Measurements from ENCODE around the gene SLC12A5.
A peak's percentile ranks its signal among the peaks of the same experiment; 100 is the strongest.

SLC12A5 gene

DNA sequence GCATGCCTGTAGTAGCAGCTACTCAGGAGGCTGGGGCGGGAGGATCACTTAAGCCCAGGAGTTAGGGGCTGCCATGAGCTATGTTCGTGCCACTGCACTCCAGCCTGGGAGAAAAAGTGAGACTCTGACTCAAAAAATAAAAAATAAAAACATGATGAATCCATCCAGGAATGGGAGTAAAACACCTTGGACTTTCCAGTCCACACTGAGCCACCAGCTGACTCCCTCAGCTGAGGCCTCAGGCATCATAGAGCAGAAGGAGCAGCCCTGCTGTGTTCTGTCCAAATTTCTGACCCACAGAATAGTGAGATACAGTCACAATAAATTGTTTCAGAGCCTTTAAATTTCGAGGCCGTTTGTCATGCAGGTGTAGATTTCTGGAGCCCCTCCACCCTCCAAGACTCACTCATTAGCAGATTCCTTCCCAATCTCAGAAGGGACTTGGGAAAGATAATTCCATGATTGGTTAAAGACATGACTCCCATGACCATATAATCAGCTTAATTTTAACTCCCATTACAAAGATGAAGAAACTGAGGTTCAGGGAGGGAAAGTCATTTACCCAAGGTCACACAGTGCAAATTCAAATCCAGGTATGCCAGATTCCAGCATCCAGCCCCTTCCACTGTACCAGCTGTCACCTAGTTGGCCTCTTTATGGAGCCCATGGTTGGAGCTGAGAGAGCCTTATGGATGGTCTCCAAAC is 29.3 kb upstream of the SLC12A5 start:
- Mint-ChIP-seq H3K4me1 (ENCODE audit: low read depth) (peaks cover 50% of the 10 kb centered on the region), H3K9me3 (no peaks in the 10 kb centered on the region), H3K36me3 (ENCODE audit: low read depth) (no peaks in the 10 kb centered on the region), H3K27me3 (ENCODE audit: low read depth) (peaks cover 20% of the 10 kb centered on the region), H3K27ac (no peak overlapping the region), H3K4me3 (peak overlapping the region; percentile 6)
- DNase-seq (ENCODE audit: low spot score), result no peak

DNA sequence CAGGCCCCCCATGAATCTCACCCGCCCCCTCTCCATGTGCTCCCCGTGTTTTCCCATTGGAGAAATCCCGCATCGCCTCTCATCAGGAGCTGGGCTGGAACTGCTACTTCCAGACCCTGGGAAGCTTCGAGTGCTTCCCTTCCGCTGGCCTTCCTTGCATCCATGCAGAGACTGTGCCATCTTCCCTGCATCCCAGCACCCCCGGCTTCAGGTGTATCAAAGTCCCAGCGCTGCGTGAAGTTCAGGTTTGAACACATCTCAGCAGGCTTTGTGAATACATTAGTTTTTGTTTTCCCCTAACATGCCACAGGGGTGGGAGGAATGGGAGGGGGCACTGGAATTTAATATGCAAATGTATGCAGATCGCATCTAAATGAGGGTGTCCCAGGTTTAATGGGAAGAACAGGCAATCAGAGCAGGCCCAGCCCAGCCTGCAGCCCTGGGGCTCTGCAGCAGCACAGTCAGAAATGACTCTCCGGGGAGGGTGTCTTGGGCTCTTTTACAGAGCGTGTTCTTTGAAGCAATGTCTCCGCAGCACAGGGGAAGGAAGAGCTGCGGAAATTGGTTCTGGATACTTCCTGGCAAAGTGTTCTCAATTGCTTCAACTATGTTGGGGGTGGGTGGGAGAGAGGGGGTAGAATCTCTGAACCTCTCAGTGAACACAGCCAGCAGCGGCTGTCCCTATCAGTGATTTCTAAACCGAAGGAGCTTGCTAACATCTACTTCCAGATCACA is 28.6 kb upstream of the SLC12A5 start:
- Mint-ChIP-seq H3K36me3 (ENCODE audit: low read depth) (no peaks in the 10 kb centered on the region), H3K4me1 (ENCODE audit: low read depth) (peaks cover 52% of the 10 kb centered on the region), H3K9me3 (no peaks in the 10 kb centered on the region), H3K27ac (peak overlapping the region; percentile 27), H3K27me3 (ENCODE audit: low read depth) (peaks cover 16% of the 10 kb centered on the region), H3K4me3 (peak overlapping the region; percentile 8)
- DNase-seq (ENCODE audit: low spot score), result no peak

DNA sequence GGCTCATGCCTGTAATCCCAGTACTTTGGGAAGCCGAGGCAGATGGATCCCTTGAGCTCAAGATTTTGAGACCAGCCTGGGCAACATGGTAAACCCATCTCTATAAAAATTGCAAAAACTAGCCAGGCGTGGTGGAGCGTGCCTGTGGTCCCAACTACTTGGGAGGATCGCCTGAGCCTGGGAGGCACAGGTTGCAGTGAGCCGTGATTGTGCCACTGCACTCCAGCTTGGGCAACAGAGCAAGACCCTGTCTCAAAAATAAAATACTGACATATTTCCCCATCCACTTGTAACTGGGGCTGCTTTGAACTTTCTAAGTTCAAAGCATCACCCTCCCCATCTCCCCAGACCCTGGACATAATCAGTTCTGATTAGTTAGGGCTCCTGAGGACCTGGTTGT is 27.5 kb upstream of the SLC12A5 start:
- H3K4me1 Mint-ChIP-seq (ENCODE audit: low read depth), result peaks cover 58% of the 10 kb centered on the region

DNA sequence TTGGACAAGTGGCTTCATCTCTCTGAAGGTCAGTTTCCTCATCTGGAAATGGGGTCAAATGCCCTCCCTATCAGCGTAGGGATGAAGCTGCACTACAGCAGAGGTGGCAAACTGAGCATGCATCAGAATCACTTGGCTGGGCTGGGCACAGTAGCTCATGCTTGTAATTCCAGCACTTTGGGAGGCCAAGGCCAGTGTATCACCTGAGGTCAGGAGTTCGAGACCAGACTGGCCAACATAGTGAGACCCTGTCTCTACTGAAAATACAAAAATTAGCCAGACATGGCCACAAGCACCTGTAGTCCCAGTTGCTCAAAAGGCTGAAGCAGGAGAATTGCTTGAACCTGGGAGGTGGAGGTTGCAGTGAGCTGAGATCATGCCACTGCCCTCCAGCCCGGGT is 27.0 kb upstream of the SLC12A5 start:
- Mint-ChIP-seq H3K4me1 (ENCODE audit: low read depth) (peaks cover 56% of the 10 kb centered on the region), H3K9me3 (no peaks in the 10 kb centered on the region), H3K36me3 (ENCODE audit: low read depth) (no peaks in the 10 kb centered on the region), H3K27me3 (ENCODE audit: low read depth) (peaks cover 17% of the 10 kb centered on the region), H3K27ac (no peak overlapping the region), H3K4me3 (no peak overlapping the region)
- DNase-seq (ENCODE audit: low spot score), result no peak

More for the DNA sequence above, 27.5 kb upstream of the SLC12A5 start:
- DNase-seq (ENCODE audit: low spot score), result no peak
- peaks cover 16% of the 10 kb centered on the region for H3K27me3 Mint-ChIP-seq (ENCODE audit: low read depth)
- no peaks in the 10 kb centered on the region for H3K9me3 Mint-ChIP-seq
- H3K36me3 Mint-ChIP-seq (ENCODE audit: low read depth), result no peaks in the 10 kb centered on the region
- H3K27ac Mint-ChIP-seq, result no peak overlapping the region
- H3K4me3 Mint-ChIP-seq, result no peak overlapping the region

DNA sequence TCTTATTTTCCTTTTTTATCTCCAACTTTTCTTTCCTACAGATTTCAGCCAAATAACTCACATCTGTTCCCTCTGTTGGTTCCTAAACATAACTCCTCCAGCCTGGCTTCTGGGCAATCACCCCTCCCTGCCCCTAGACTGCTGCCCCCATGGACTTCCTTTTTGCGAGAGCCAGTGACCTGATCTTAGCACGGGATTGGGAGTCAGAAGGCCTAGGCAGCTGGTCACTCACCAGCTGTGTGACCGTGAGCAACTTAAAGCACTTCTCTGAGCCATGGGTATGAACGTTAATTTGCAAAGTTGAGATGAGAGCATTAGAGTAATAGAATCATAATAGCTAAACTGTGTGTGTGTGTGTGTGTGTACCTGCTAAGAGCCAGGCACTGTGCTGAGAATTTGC is 24.8 kb upstream of the SLC12A5 start:
- H3K36me3 Mint-ChIP-seq (ENCODE audit: low read depth), result no peaks in the 10 kb centered on the region
- peaks cover 52% of the 10 kb centered on the region for H3K4me1 Mint-ChIP-seq (ENCODE audit: low read depth)
- H3K4me3 Mint-ChIP-seq, result peak overlapping the region; percentile 83
- no peaks in the 10 kb centered on the region for H3K9me3 Mint-ChIP-seq
- H3K27me3 Mint-ChIP-seq (ENCODE audit: low read depth), result peaks cover 30% of the 10 kb centered on the region
- no peak overlapping the region for H3K27ac Mint-ChIP-seq
- no peak for DNase-seq (ENCODE audit: low spot score)

DNA sequence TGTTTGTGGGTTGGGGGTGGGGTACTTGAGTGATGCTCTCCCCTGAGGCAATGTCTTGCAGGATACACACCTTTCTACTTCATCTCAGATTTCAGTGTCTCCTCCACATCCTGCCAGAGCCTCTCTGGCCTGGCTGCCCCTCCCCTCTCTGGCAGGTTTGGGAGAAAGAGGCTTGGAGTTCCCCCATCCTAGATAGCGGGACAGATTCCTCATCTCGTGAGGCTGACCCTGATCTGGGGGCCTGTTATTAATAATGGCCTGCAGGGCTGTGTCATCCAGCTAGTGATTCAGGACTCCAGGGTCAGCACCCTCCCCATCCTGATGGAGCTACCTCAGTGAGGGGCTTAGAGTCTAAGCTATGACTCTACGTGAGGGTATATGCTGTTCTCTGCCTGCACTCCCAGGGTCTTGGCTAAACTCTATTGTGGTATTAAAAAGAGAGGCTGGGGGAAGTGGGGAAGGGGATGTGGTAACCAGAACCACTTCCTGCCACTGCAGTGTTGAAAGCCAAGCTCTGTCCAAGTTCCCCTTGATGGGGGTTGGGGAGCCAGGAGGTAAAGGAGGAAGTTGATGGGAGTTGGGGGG is 24.0 kb upstream of the SLC12A5 start:
- Mint-ChIP-seq H3K27ac (peak overlapping the region; percentile 26), H3K4me3 (peak overlapping the region; percentile 83)

DNA sequence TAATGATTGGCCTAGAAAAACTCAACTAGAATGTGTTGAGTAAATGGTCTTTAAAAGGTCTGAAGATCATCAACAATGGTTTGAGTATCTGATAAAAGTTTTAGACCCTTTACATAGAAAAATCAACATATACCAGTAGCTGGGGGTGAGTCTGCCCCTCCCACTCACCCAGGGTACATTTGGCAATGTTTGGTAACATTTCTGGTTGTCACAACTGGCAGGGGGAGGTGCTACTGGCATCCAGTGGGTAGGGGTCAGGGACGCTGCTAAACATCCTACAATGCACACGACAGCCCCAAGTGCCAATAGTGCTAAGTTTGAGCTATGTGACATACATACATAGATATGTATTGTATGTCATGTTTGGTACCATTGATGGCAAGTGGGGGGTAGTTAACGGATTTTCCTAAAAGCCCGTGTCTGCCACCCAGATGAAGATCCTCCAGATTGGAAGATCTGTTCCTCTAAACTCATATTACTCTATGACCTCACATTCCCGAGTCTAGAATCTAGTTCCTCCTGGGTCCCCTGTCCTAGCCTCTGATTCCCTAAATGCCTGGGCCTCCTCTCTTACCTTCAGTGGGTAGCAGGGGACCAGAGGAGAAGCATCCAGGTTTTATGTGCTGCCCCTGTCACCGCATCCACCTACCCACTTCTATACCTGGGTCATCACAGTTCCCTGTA is 22.9 kb upstream of the SLC12A5 start:
- Mint-ChIP-seq H3K36me3 (ENCODE audit: low read depth) (no peaks in the 10 kb centered on the region), H3K4me1 (ENCODE audit: low read depth) (peaks cover 53% of the 10 kb centered on the region), H3K27me3 (ENCODE audit: low read depth) (peaks cover 44% of the 10 kb centered on the region), H3K27ac (no peak overlapping the region), H3K9me3 (no peaks in the 10 kb centered on the region), H3K4me3 (peak overlapping the region; percentile 65)
- DNase-seq (ENCODE audit: low spot score), result no peak

More for the DNA sequence above, 24.0 kb upstream of the SLC12A5 start:
- Mint-ChIP-seq H3K36me3 (ENCODE audit: low read depth) (no peaks in the 10 kb centered on the region), H3K4me1 (ENCODE audit: low read depth) (peaks cover 53% of the 10 kb centered on the region), H3K9me3 (no peaks in the 10 kb centered on the region), H3K27me3 (ENCODE audit: low read depth) (peaks cover 37% of the 10 kb centered on the region)
- DNase-seq (ENCODE audit: low spot score), result peak; percentile 19

DNA sequence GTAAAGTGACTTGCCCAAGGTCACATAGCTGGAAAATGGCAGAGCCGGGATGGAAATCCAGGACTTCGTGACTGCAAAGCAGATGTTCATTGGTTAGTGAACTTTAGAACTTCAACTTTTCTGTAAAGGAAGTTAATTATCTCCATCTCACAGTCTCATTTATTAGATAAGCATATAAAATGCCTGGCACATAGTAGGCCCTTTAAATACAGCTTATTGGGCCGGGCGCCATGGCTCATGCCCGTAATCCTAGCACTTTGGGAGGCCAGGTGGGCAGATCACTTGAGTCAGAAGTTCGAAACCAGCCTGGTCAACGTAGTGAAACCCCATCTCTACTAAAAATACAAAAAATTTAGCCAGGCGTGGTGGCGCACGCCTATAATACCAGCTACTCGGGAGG is 22.1 kb upstream of the SLC12A5 start:
- Mint-ChIP-seq H3K4me3 (no peak overlapping the region), H3K27me3 (ENCODE audit: low read depth) (peaks cover 52% of the 10 kb centered on the region)

DNA sequence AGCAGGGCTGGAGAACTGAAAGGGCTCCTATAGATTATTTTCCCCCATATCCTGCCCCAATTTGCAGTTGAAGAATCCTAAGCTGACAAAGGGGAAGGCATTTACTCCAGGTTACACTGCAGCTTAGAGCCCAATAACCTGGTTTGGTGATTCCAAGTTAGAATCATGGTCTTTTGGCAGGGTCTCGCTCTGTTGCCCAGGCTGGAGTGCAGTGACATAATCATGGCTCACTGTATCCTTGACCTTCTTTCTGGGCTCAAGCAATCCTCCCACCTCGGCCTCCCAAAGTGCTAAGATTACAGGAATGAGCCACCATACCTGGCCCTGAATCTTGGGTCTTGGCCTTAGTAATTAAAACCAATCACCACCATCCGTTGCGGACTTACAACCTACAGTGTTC is 21.3 kb upstream of the SLC12A5 start:
- H3K4me1 Mint-ChIP-seq (ENCODE audit: low read depth), result peaks cover 60% of the 10 kb centered on the region
- H3K27ac Mint-ChIP-seq, result no peak overlapping the region
- DNase-seq (ENCODE audit: low spot score), result no peak
- H3K36me3 Mint-ChIP-seq (ENCODE audit: low read depth), result peaks cover 2% of the 10 kb centered on the region
- H3K4me3 Mint-ChIP-seq, result no peak overlapping the region
- no peaks in the 10 kb centered on the region for H3K9me3 Mint-ChIP-seq
- H3K27me3 Mint-ChIP-seq (ENCODE audit: low read depth), result peaks cover 58% of the 10 kb centered on the region

More for the DNA sequence above, 22.1 kb upstream of the SLC12A5 start:
- Mint-ChIP-seq H3K36me3 (ENCODE audit: low read depth) (peaks cover 2% of the 10 kb centered on the region), H3K9me3 (no peaks in the 10 kb centered on the region), H3K27ac (no peak overlapping the region), H3K4me1 (ENCODE audit: low read depth) (peaks cover 59% of the 10 kb centered on the region)
- DNase-seq (ENCODE audit: low spot score), result no peak

DNA sequence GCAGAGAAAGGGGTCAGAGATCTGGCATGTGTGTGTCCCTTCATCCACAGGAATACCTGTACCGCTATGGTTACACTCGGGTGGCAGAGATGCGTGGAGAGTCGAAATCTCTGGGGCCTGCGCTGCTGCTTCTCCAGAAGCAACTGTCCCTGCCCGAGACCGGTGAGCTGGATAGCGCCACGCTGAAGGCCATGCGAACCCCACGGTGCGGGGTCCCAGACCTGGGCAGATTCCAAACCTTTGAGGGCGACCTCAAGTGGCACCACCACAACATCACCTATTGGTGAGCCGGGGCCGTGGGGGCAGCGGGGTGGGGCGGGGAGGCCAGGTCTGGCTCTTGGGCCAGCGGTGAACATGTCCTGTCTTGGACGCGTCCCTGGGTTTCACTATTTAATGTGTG is 19.2 kb upstream of the SLC12A5 start:
- DNase-seq (ENCODE audit: low spot score), result no peak
- peaks cover 2% of the 10 kb centered on the region for H3K36me3 Mint-ChIP-seq (ENCODE audit: low read depth)
- no peaks in the 10 kb centered on the region for H3K9me3 Mint-ChIP-seq
- peaks cover 56% of the 10 kb centered on the region for H3K4me1 Mint-ChIP-seq (ENCODE audit: low read depth)
- peaks cover 66% of the 10 kb centered on the region for H3K27me3 Mint-ChIP-seq (ENCODE audit: low read depth)
- H3K4me3 Mint-ChIP-seq, result no peak overlapping the region
- H3K27ac Mint-ChIP-seq, result no peak overlapping the region

DNA sequence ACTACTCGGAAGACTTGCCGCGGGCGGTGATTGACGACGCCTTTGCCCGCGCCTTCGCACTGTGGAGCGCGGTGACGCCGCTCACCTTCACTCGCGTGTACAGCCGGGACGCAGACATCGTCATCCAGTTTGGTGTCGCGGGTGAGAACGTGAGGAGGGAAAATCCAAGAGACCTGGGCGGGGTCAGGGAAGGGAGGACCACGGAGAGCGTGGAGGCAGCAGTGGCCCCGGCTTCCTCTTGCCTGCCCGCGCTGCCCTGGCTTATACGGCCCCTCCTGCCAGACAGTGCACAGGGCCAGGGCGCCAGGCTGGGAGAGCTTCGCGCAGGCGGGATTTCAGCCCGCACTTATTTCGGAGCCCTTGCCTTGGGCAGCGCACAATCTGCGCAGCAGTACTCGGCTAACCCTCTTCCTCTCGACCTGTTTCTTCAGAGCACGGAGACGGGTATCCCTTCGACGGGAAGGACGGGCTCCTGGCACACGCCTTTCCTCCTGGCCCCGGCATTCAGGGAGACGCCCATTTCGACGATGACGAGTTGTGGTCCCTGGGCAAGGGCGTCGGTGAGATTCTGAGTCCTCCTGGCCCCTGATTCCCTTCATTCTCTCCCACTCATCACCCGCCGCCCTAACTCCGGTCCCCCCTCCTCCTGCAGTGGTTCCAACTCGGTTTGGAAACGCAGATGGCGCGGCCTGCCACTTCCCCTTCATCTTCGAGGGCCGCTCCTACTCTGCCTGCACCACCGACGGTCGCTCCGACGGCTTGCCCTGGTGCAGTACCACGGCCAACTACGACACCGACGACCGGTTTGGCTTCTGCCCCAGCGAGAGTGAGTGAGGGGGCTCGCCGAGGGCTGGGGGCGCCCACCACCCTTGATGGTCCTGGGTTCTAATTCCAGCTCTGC is 18.3 kb upstream of the SLC12A5 start:
- H3K9me3 Mint-ChIP-seq, result no peaks in the 10 kb centered on the region
- peak overlapping the region; percentile 33 for H3K27ac Mint-ChIP-seq
- peaks cover 2% of the 10 kb centered on the region for H3K36me3 Mint-ChIP-seq (ENCODE audit: low read depth)
- peak; percentile 35 for DNase-seq (ENCODE audit: low spot score)
- H3K4me3 Mint-ChIP-seq, result peak overlapping the region; percentile 71
- H3K4me1 Mint-ChIP-seq (ENCODE audit: low read depth), result peaks cover 50% of the 10 kb centered on the region
- H3K27me3 Mint-ChIP-seq (ENCODE audit: low read depth), result peaks cover 63% of the 10 kb centered on the region

DNA sequence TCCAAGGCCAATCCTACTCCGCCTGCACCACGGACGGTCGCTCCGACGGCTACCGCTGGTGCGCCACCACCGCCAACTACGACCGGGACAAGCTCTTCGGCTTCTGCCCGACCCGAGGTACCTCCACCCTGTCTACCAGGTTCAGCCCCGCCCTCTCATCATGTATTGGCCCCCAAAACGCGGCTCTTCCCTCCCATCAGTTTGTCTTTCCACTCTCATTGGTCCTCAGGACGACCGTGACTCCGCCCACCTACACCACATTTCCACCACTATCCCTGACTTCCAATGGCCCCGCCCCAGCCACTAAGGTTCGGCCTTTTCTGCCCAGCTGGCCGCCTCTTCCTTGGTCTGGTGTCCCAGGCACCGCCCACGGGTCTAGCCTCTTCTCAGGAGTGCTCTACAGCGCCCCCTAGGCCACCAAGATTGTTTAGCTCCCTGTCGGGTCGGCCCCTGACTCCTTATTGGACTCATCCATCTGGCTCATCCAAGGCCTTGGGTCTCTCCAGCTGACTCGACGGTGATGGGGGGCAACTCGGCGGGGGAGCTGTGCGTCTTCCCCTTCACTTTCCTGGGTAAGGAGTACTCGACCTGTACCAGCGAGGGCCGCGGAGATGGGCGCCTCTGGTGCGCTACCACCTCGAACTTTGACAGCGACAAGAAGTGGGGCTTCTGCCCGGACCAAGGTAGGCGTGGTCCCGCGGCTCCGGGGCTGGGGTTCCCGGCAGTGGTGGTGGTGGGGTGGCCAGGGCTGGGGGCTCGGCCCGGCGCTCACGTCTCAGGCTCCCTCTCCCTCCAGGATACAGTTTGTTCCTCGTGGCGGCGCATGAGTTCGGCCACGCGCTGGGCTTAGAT is 17.2 kb upstream of the SLC12A5 start:
- H3K27me3 Mint-ChIP-seq (ENCODE audit: low read depth), result peaks cover 55% of the 10 kb centered on the region
- DNase-seq (ENCODE audit: low spot score), result peak; percentile 28
- peak overlapping the region; percentile 71 for H3K4me3 Mint-ChIP-seq
- peak overlapping the region; percentile 39 for H3K27ac Mint-ChIP-seq
- H3K4me1 Mint-ChIP-seq (ENCODE audit: low read depth), result peaks cover 44% of the 10 kb centered on the region
- H3K36me3 Mint-ChIP-seq (ENCODE audit: low read depth), result peaks cover 2% of the 10 kb centered on the region
- H3K9me3 Mint-ChIP-seq, result no peaks in the 10 kb centered on the region

All from T-helper 2 cell treated with Interferon-gamma antibody and Interleukin-4, amounts not matched to agents 5 μg/mL and 100 μg/mL, for 36 hours (primary cell).